B cell (primary cell): ENCODE data around the gene ZDHHC14. TPM values are rescaled to one million over a fixed set of nuclear protein-coding genes. Genes with fewer than 3 reads are reported as not detected.

Source experiments
- ATAC-seq: fragments of 200-7000 bp; cut with Tn5 transposase; one replicate; pipeline ENCODE4 v1.10.0; 2021; ENCODE audit warnings: low read depth, mild to moderate bottlenecking, moderate number of reproducible peaks, moderate library complexity
- CTCF ChIA-PET: fragments of 350-600 bp; sonication (Branson Sonifier 250); formaldehyde crosslinking; loops from one replicate; lab custom pipeline; 2021; ENCODE audit warnings: antibody characterized with exemption, inconsistent platforms; lab: Charles Lee
- POLR2A ChIA-PET: fragments of 350-600 bp; sonication (Branson Sonifier 250); formaldehyde crosslinking; loops from one replicate; lab custom pipeline; 2021; ENCODE audit warnings: antibody characterized with exemption; lab: Charles Lee
- DNase-seq: peaks from one replicate; pipeline ENCODE4 v3.0.0; 2013
- H2AFZ ChIP-seq: 2 replicates; pipeline ENCODE4 v1.6.1; 2012; ENCODE audit warnings: mild to moderate bottlenecking, low read depth, low read length; ENCODE audit not compliant: insufficient read depth, poor library complexity, severe bottlenecking
- H3K27ac ChIP-seq, 2 donors: 1 replicate in 1 of 2; 2 replicates in 1 of 2; pipeline ENCODE4 v1.5.1; 2012 to 2013; ENCODE audit warnings: low read length in 2 of 2, mild to moderate bottlenecking in 2 of 2, moderate library complexity in 1 of 2
- H3K27me3 ChIP-seq, 4 experiments: fragments of 200-600 bp in 1 of 4; sonication (generic) in 1 of 4; replicated peaks in 1 of 4; 1 replicate in 2 of 4; 2 replicates in 2 of 4; pipeline versions ENCODE4 v1.6.1 to v1.7.0; 2013 to 2016; ENCODE audit warnings: low read length in 3 of 4, mild to moderate bottlenecking in 2 of 4, mixed read lengths in 1 of 4, moderate library complexity in 1 of 4; ENCODE audit not compliant: insufficient read depth in 4 of 4, control insufficient read depth in 3 of 4; ENCODE audit errors: control extremely low read depth in 1 of 4
- H3K36me3 ChIP-seq, 2 experiments: replicated peaks in 1 of 2; 1 replicate in 1 of 2; 2 replicates in 1 of 2; pipeline versions ENCODE4 v1.6.1 to v1.7.1; 2013; ENCODE audit warnings: low read length in 1 of 2; ENCODE audit not compliant: insufficient read depth in 2 of 2, control insufficient read depth in 1 of 2; ENCODE audit errors: control extremely low read depth in 1 of 2, extremely low read depth in 1 of 2
- H3K4me1 ChIP-seq, 2 donors: fragments of 200-600 bp in 1 of 2; sonication (generic) in 1 of 2; 1 replicate in 1 of 2; 2 replicates in 1 of 2; pipeline versions ENCODE4 v1.5.1 to v1.6.1; 2013 to 2017; ENCODE audit warnings: low read length in 2 of 2; ENCODE audit not compliant: control insufficient read depth in 2 of 2, insufficient read depth in 2 of 2
- H3K4me2 ChIP-seq: replicated peaks from 2 replicates; pipeline ENCODE3; 2012; ENCODE audit warnings: mild to moderate bottlenecking, low read depth, low read length; ENCODE audit not compliant: poor library complexity, severe bottlenecking
- H3K4me3 ChIP-seq, 5 experiments: fragments of 200-600 bp in 1 of 5; sonication (generic) in 1 of 5; 1 replicate in 3 of 5; 2 replicates in 2 of 5; pipeline versions ENCODE4 v1.5.1 to v1.7.0; 2011 to 2016; ENCODE audit warnings: low read length in 4 of 5, mild to moderate bottlenecking in 4 of 5, low read depth in 2 of 5, control low read depth in 1 of 5, moderate library complexity in 1 of 5; ENCODE audit not compliant: insufficient read depth in 1 of 5; ENCODE audit errors: control extremely low read depth in 1 of 5, extremely low read depth in 1 of 5
- H3K79me2 ChIP-seq: fragments of 200-600 bp; sonication (generic); one replicate; pipeline ENCODE4 v1.6.0; 2016; ENCODE audit warnings: low read length; ENCODE audit not compliant: control insufficient read depth, insufficient read depth
- H3K9ac ChIP-seq: fragments of 200-600 bp; sonication (generic); 2 replicates; pipeline ENCODE4 v1.6.1; 2017; ENCODE audit warnings: mild to moderate bottlenecking, low read length, moderate library complexity
- H3K9me3 ChIP-seq, 3 donors: one replicate each; pipeline versions ENCODE4 v1.6.1 to v1.7.1; 2013; ENCODE audit warnings: low read length in 2 of 3; ENCODE audit not compliant: control insufficient read depth in 2 of 3, insufficient read depth in 1 of 3; ENCODE audit errors: control extremely low read depth in 1 of 3
- H4K20me1 ChIP-seq: 2 replicates; pipeline ENCODE4 v1.6.0; 2012; ENCODE audit warnings: mild to moderate bottlenecking, low read length; ENCODE audit not compliant: insufficient read depth, control insufficient read depth, poor library complexity, severe bottlenecking
- H3K27ac Mint-ChIP-seq: one replicate; pipeline ENCODE4 v1.8.0; 2021; ENCODE audit warnings: mixed read lengths
- H3K27me3 Mint-ChIP-seq: one replicate; pipeline ENCODE4 v1.8.0; 2021; ENCODE audit warnings: mixed read lengths
- H3K4me1 Mint-ChIP-seq: one replicate; pipeline ENCODE4 v1.8.0; 2021; ENCODE audit warnings: mixed read lengths
- H3K4me3 Mint-ChIP-seq: one replicate; pipeline ENCODE4 v1.8.0; 2021; ENCODE audit warnings: mixed read lengths
- H3K9me3 Mint-ChIP-seq: one replicate; pipeline ENCODE4 v1.8.0; 2022; ENCODE audit warnings: mixed read lengths; ENCODE audit not compliant: insufficient read depth
- EZH2 ChIP-seq: IDR thresholded peaks from 2 replicates; pipeline ENCODE4 v1.6.1; 2012; ENCODE audit warnings: borderline replicate concordance, low read depth, mild to moderate bottlenecking, moderate library complexity, low read length; ENCODE audit not compliant: insufficient read depth, poor library complexity, severe bottlenecking
- WGBS: methylation state at CpG from one replicate; pipeline ENCODE4 v1.1.5; 2013; ENCODE audit warnings: missing lambda C conversion rate; ENCODE audit not compliant: insufficient coverage; 5-methylcytosine and 5-hydroxymethylcytosine counted together
- intact Hi-C: fragments of 100-400 bp; cut with micrococcal nuclease; formaldehyde crosslinking; loops from one replicate; pipeline ENCODE4 v1.10.0; 2022
- polyA plus RNA-seq: library from polyadenylated mRNA; depleted of rRNA; stranded (reverse); fragments of >200 nt; gene quantifications from 2 replicates; pipeline ENCODE4 v1.2.3, GENCODE V29; 2012
- total RNA-seq, 2 donors: library from RNA; stranded (reverse); fragments of 120-200 nt in 1 of 2; gene quantifications; 1 replicate in 1 of 2; 2 replicates in 1 of 2; pipeline versions ENCODE4 v1.2.3 to v1.2.4, GENCODE V29; 2013 to 2022
- TF ChIP-seq, protein P1 (sequence below): fragments of 200-600 bp; IDR thresholded peaks from one replicate; pipeline ENCODE4 v1.8.0; 2022; ENCODE audit warnings: antibody characterized with exemption, mild to moderate bottlenecking

Gene ZDHHC14
- total and polyA plus RNA-seq, 2 donors (not counting 1 experiment from before 2014, with no cell fraction given) = 8.8 to 50.4 TPM

- peaks cover 80% of the 10 kb centered on the region for H3K4me1 Mint-ChIP-seq
These were observed 230.4 kb downstream of the ZDHHC14 start for GRCh38 chr6:157611406-157611805.

GRCh38 chr6:157613011-157613522 is 232.1 kb downstream of the ZDHHC14 start:
- Mint-ChIP-seq H3K27me3 (no peaks in the 10 kb centered on the region), H3K4me1 (peaks cover 70% of the 10 kb centered on the region), H3K27ac (peak overlapping the region; percentile 15), H3K9me3 (no peaks in the 10 kb centered on the region), H3K4me3 (no peak overlapping the region)
- no peak for DNase-seq
- peaks cover 0 to 3% of the 10 kb centered on the region in 2 experiments for H3K36me3 ChIP-seq
- 97% methylated on average over 7 of the region's 7 CpGs for WGBS
- H3K4me2 ChIP-seq = no peak overlapping the region
- no peaks in the 10 kb centered on the region for H3K9me3 ChIP-seq
- no peaks in the 10 kb centered on the region for H3K27me3 ChIP-seq
- ATAC-seq = no peak
- TF ChIP-seq, protein P1, sequence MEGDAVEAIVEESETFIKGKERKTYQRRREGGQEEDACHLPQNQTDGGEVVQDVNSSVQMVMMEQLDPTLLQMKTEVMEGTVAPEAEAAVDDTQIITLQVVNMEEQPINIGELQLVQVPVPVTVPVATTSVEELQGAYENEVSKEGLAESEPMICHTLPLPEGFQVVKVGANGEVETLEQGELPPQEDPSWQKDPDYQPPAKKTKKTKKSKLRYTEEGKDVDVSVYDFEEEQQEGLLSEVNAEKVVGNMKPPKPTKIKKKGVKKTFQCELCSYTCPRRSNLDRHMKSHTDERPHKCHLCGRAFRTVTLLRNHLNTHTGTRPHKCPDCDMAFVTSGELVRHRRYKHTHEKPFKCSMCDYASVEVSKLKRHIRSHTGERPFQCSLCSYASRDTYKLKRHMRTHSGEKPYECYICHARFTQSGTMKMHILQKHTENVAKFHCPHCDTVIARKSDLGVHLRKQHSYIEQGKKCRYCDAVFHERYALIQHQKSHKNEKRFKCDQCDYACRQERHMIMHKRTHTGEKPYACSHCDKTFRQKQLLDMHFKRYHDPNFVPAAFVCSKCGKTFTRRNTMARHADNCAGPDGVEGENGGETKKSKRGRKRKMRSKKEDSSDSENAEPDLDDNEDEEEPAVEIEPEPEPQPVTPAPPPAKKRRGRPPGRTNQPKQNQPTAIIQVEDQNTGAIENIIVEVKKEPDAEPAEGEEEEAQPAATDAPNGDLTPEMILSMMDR = no peak
- no peak for TF ChIP-seq EZH2
- H2AFZ ChIP-seq = no peak overlapping the region
- peaks cover 46 to 77% of the 10 kb centered on the region in 2 donors for H3K4me1 ChIP-seq
- H3K27ac ChIP-seq = no peak overlapping the region
- ChIA-PET POLR2A (interaction anchor here (2.5 kb wide), 1 partner anchor 151 kb away, joined by 7 read pairs; no protein-coding TSS in a partner anchor), CTCF (interaction anchor here (1.2 to 3.9 kb wide), 11 partner anchors 8 to 459 kb away, joined by 3 to 47 read pairs (median 6); partner anchors contain the start of gene TMEM242)
- no peaks in the 10 kb centered on the region for H4K20me1 ChIP-seq
- intact Hi-C loops = no loop called here
- H3K9ac ChIP-seq = no peak overlapping the region
- H3K4me3 ChIP-seq = no peak overlapping the region
- H3K79me2 ChIP-seq = peaks cover 9% of the 10 kb centered on the region

More at GRCh38 chr6:157611406-157611805, 230.4 kb downstream of the ZDHHC14 start:
- peak overlapping the region; percentile 4 for H3K27ac Mint-ChIP-seq
- H3K4me3 Mint-ChIP-seq = no peak overlapping the region
- no peaks in the 10 kb centered on the region for H3K9me3 Mint-ChIP-seq
- Histone ChIP-seq H4K20me1 (no peaks in the 10 kb centered on the region), H3K9ac (no peak overlapping the region), H3K27ac (no peak overlapping the region), H3K9me3 (no peaks in the 10 kb centered on the region), H3K4me1 (peaks cover 62 to 89% of the 10 kb centered on the region in 2 donors), H2AFZ (no peak overlapping the region), H3K36me3 (peaks cover 0 to 3% of the 10 kb centered on the region in 2 experiments), H3K4me2 (no peak overlapping the region), H3K79me2 (peaks cover 8% of the 10 kb centered on the region), H3K4me3 (no peak overlapping the region), H3K27me3 (no peaks in the 10 kb centered on the region)
- intact Hi-C loops = no loop called here
- ChIA-PET CTCF (interaction anchor here (0.6 to 1.3 kb wide), 2 partner anchors 17 to 296 kb away, joined by 3 to 5 read pairs; no protein-coding TSS in a partner anchor), POLR2A (no interaction called here)
- 100% methylated on average over 3 of the region's 3 CpGs for WGBS
- H3K27me3 Mint-ChIP-seq = no peaks in the 10 kb centered on the region
- TF ChIP-seq, protein P1 = no peak
- no peak for TF ChIP-seq EZH2
- DNase-seq = no peak
- no peak for ATAC-seq
